HG02759 (cell line): ENCODE results near the gene ALPI.

Source experiments
- ATAC-seq: cut with Tn5 transposase; IDR thresholded peaks from one replicate; pipeline ENCODE4 v1.9.1; 2021; ENCODE audit warnings: mild to moderate bottlenecking, moderate library complexity; ENCODE audit not compliant: unreplicated experiment

The ALPI gene

DNA sequence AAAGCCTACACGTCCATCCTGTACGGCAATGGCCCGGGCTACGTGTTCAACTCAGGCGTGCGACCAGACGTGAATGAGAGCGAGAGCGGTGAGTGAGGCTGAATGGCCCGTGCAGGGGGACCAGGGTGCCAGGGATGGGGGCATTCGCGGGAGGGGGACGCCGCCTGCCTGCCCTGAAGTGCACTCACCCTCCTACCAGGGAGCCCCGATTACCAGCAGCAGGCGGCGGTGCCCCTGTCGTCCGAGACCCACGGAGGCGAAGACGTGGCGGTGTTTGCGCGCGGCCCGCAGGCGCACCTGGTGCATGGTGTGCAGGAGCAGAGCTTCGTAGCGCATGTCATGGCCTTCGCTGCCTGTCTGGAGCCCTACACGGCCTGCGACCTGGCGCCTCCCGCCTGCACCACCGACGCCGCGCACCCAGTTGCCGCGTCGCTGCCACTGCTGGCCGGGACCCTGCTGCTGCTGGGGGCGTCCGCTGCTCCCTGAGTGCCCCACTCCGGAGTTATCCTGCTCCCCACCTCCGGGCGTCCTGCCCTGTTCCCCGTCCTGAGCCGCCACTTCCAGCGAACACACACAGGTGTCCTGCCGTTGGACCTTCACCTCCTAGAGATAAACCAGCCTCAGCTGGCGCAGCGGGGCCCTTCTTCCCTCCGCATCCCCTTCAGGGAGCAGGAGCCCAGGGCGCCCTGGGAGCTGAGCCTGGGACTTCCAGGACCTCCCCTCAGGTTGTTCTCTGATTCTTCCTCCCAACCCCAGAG, 2.9 kb downstream of the ALPI start:
- ATAC-seq, result no peak

DNA sequence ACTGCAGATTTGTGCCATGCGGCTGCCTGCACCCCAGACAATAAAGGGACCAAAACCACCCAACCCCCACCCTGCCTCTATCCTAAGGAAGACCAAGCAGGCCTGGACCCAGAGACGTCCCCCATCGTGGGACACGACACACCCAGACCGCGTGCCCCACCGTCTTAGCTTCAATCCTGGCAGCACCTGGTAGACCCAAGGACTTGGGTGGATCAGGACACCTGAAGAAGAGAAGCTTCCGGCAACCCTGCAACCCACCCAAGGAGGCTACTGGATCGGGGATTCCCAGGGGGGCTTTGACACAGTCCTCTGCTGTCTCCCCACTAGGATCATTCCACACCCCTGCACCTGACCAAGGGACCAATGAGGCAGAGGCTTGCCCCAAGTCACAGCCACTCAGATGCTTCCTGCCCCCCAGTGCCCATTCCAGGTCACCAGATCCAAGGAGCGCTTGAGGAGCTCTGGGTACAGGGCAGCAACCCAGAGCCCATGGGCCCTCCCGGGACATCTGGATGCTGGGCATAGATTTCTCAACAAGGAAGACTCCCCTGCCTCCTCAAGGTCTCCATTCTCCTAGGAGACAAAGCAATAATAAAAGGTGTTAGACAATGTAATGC, 3.6 kb downstream of the ALPI start:
- ATAC-seq, result no peak

DNA sequence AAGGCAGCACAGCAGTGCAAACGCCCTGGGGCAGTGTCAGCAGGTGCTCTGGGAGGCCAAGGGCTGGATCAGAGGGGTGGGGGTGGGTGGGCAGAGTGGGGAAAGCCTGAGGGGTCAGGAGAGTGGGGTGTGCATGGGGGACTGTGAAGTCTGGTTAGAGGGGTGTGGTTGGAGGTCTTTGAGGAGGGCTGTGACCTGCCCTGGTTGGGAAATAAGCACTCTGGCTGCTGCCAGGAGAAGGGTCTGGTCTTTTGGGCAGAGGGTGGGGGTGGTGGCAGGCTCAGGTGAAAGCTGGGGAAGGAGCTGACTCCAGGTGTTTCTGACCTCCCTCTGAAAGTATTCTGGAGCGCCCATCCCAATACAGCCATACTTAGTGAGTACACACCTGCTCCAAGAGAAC, 4.2 kb downstream of the ALPI start:
- ATAC-seq, result no peak

DNA sequence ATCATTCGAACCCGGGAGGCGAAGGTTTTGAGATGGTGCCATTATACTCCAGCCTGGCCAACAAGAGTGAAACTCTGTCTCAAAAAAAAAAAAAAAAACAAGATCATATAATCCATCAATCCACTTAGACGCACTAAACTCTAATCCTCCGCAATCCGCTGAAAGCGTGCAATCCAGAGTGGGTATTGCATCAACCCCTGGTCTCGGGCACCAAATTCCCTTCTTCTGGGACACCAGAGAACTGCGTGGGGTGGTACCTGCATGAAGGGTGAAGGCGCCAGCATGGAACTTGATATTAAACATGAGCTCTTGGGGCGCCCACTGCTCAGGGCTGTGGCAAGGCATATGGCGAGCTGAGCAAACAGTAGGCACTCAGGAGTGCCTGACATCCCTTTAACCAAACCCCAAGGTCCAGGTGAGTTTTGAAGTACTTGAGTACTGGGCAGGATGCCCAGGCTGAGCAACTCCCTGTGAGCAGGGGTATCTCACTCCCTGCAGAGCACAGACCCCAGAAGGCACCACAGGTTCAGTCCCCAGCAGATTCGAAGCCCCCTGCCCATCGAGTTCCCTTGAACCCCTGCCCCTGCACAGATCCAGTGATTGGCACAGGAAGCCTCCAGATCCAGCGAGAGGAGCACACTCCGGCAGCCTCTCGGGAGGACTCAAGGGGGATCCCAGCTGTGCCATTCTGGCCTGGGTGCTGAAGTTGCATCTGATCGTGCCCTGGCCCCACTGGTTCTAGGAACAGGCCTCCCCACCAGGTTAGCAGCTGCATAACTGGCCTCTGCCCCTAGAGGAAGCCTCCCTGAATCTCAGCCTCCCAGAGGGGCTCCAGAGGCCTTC, 8.0 kb downstream of the ALPI start:
- ATAC-seq, result no peak

DNA sequence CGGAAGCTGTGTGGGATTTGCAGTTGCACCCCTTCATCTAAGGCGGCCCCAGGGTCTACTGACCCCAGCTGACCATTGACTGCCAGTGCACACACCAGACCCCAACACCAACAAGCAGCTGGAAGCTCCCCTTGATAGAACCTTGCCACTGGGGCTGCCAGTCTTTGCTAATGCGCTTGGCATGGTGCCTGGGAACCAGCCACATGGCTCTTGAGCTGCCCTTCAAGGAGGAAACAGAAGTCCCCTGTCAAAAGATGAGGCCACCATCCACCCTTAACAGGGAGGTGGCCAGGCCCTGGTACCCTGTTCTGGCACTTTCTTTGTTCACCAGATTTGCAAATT, 8.6 kb downstream of the ALPI start:
- ATAC-seq, result no peak

DNA sequence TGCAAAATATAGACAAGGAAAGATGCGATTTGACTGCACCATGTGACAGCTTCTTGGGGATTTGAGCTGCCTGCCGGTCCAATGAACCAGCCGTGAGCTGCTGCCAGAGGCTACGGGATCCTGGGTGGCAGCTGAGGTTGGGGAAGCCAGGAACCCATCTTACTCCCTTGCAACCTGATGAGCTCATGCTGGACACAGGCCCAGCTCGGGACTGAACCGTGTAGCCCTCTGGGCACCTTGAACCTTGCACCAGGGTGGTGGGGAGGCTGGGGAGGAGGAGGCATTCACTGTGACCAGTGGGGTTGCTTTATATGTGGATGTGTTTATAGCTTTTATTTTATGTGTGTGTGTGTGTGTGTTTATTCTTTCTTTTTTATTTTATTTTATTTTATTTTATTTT, 9.1 kb downstream of the ALPI start:
- ATAC-seq, result no peak

DNA sequence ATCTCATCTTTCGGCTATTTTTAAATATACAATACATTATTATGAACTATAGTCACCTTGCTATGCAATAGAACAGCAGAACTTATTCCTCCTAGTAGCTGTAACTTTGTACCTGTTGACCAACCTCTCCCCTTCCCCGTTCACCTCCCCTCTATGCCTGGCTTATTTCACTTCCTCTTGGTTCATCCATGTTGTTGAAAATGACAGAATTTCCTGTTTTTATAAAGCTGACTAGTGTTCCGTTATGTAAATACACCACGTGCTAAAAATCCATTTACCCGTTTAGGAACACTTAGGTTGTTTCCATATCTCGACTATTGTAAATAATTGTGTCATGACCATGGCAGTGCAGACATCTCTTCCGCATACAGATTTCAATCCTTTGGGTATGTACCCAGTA, 10.3 kb downstream of the ALPI start:
- ATAC-seq, result no peak

DNA sequence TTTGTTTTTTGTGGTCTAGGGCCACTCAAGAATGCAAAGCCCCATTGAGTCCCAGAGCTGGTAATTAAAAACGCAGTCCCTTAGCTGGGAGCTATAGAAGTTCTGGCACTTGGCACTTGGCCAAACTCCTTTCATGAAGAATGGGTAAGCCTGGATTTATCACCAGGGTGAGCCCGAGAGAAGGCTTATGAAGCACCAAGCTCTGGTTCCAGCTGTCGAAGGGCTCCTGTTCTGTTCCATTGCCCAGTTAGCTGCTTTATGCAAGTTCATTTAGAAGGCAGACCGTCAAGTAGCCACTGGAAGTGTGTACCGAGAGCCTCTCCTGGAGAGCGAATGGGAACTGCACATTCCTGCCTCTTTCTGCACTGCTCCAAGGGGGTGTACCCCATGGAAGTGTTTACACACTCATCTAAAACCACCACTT, 17.5 kb downstream of the ALPI start:
- ATAC-seq, result no peak

DNA sequence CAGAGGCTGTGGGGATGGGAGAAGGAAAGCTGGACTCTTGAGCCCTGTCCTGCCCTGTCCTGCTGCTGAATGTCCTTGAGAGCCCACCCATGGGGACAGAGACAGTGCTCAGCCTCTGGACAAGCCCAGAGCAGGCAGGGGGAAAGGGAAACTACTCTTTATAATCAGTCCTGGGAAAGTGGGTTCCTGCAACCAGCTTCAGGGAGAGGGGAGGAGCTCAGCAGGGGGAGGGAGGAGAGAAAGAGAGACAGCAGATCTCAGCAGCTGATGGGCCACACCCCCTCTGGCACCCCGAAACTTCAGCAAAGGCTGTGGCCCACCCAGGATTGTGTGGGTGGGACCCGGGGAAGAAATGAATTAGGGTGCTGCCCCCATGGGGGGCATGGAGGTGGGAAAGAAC, 20.1 kb downstream of the ALPI start:
- ATAC-seq, result no peak

DNA sequence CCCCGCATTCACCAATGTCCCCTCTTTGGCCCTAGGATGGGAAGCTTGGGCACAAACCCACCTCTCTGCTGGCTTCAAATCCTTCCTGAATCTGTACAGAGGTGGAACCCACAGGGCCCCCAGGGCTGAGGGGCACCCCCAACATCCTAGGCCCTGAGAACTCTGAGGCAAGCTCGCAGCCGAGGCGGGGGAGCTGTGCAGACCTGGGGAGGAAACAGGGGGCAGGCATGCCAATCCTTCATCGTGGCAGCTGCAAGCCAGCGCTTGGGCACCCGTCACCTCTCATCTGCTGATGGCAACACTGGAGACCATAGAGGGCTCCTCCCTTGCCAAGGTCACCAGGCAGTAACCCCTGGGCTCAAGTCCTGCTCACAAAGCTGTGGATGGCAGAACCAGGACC, 20.8 kb downstream of the ALPI start:
- ATAC-seq, result no peak

DNA sequence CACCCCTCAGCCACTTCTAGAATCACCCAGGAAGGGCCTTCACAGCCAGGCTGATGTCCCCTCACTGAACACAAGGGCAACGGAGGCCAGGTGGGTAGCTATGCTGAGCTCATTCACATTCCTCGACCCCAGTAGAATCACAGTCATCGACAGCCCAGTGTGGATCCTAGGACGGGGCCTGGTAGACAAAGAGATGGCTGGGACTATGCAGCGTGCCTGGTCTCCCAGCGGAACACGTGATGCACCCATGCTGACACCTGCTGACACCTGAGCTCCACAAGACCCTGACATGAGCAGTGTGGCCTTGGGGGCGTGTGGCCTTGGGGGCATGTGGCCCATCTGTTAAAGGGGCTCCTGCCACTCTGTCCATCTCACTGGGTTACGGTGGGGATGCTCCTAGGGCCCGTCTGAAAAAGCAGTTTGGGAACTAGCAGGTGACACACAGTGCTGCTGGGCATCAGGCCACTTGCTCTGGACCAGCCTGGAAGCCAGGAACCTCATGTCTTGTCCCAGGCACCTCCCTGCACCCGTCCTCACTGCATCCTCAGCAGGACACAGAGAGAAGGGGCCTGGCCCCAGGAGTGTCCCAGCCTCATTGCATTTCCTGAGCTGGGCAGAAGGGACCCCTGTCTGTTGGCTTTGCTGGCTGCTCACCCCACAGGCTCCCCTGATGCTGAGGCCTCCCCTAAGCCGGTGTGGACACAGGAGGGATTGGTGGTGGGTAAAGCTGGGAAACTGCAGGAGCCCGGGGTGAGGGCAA, 22.0 kb downstream of the ALPI start:
- ATAC-seq, result no peak

DNA sequence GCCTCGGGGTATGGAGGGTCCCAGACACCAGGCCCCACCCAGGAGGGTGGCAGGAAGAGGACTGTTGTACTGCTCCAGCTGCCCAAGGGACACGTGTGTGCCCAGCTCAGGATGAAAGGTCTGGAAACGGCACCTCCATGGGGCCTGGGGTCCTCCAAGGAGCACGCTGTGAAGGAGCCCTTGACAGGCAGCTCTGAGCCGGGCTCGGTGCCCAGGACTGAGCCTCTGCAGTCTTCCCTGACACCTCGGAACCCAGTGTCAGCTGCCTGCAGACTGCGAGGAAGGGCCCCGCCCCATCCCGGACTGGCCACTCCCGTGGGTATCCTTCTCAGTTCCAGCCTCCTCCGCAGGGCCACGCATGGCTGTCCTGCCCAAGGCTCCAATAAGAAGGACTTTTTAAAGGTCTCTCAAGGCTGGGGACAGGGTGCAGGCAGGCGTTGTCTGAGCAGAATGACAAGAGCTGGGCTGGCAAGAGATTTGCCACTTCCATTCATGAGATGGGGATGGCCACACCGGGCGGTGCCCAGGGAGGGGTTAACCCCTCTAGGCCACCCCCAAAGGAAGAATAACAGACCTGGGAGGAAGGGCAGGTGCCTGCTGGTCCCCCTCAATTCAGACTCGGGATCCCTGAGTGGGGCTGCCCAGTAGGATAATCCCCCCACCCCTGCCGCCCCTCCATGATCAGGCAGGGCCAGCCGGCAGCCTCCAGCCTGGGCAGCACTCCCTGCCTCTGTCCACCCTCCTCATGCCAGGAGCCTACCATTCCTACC, 22.8 kb downstream of the ALPI start:
- no peak for ATAC-seq

DNA sequence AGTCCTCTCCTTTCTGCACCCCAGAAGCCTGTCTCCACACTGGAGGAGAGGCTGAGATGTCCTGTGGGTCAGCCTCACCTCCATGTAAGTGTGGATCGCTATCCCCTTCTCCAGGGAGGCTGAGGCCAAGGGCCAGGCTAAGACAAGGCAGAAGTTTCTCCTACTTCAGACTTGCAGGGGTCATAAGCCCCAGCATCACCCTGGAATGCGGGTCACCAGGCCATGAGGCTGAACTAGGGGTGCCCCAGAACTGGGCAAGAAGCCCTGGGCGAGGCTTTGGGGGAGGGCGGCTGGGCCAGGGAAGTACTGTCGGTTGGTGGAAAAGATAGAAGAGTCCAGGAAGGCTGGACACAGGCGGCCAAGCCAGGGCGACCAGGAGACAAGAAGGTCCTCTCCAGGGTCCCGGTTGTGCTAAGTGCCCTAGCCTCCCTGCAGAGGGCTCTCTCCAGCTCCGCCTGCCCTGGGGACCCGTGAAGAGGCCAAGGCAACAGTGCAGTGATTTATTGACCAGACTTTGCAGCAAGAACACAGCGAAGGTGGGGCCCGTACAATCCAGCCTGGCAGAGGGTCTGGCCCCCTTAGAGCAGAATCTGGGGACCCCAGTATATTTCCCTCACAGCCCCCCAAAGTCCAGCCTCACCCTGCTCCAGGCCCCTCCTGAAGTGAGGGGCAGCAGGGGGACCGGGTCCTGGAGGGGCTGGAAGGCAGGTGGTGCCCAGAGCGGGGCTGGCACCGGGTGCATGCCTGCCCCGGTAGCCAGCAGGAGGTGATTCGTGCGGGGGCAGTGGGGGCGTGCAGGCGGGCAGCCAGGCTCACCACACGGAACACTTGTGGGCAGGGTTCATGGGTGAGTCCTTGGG, 23.6 kb downstream of the ALPI start:
- ATAC-seq, result no peak

DNA sequence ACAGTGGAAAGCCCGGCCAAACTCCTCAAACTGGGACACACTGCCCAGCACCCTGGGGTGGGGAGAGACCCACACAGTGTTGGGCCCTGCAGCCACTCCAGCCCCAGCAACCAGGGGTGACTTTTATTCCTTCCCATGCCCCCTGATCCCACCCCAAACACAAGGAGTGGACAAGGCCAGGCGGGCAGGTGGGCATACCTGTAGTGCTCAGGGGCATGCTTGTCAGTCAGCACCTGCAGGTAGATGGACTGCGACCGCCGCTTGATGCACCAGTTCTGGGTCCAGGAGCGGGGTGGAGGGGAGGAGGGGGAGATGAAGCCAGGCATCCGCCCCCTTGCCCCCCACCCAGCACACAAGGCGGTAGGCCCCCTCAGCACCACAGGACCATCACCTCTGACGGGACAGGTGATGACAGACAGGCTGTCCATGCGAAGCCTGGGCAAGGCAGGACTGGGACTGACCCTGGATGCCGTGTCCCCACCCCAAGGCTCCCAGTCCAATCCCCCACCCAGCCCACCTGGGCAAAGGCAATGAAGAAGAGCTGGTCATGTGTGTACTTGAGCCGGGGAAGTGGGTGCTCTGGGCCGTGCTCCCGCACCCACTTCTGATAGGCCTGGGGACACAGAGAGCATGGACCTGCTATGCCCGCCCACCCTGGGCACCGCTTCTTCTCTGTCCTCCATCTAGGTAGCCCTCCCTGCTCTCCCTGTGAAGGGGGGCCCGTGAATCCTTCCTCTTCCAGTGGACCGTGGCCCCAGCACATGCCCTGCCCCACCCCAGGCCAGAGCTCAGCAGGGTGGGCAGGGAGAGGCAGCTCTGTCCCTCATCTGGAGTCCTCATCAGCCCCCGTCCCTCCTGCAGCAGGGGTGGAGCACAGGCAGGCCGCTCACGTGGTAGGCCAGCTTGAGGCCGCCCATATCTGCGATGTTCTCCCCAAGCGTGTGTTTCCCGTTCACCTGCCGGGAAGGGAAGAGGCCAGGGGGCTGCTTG, 24.5 kb downstream of the ALPI start:
- ATAC-seq, result no peak

DNA sequence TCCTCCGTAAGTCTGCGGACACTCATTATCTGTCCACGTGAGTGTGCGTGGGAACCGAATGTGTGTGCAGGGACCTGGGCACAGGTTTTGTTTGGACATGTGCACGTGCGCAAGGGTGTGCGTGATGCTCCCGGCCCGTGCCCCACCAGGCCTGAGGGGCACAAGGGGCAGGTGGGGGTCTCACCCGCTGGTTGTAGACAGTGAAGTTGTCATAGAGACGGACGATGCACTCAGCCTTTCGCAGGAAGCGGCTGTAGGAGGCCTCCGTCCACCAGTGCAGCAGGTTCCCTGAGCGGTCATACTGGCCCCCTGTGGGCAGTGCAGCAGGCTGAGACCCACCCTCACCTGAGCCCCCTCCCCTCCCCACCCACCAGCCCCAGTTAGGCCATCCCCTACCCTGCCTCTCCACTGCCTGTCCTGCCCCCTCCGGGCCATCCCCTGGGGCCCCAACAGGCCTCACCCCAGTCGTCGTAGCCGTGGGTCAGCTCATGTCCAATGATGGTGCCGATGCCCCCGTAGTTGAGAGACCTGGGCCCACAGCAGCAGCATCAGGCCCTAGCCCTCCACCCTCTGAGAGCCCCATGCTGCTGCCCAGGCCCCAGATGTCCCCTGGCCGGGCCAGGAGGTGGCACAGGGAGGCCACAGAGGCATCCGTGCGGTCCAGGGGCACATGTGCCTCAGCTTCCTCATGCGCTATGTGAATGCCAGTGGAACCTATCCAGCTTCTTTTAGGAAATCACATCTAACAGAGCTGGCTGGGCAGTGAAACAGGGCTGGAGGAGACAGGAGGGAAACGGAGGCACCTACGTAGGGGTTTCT, 25.6 kb downstream of the ALPI start:
- ATAC-seq, result no peak

DNA sequence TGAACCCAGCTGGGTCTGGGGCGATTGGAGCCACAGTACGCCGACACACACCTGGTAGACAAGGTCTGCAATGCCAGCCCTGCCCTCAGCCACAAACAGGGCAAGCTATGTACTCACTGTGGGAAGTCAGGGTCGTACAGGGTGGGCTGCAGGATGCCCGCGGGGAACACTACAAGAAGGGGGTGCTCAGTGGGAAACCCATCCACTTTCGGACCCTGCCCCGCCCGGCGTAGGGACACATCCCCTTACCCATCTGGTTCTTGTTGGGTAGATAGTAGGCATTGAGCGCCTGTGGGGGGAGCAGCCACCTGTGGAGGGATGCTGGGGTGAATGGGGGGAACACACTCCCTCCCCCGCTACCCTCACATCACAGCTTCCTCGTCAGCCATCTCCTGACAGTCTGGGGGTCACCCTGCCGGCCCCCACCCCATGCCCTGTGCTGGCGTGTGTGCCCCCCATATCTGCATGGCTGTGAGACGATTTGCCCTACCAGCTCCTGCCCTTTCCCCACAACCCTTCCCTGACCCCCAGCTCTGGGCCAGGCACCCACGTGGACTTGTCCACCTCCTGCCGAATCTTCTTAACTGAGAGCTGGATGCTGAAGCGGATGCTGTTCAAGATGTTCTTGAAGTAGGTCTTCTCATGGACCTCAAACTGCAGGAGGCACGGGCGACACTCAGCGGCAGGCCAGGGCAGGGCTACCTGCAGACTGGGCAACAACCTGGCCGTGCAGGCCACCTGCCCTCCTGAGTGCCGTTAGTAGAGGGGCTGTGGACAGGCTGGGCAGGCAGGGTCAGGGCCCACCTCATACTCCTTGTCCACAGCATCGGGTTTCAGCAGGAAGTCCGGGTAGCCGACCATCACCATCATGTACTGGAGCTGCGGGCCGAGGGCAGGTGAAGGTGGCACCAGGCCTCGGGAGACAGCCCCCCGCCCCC, 26.6 kb downstream of the ALPI start:
- no peak for ATAC-seq
